ENCODE measurements around the gene UQCC5.

DNA sequence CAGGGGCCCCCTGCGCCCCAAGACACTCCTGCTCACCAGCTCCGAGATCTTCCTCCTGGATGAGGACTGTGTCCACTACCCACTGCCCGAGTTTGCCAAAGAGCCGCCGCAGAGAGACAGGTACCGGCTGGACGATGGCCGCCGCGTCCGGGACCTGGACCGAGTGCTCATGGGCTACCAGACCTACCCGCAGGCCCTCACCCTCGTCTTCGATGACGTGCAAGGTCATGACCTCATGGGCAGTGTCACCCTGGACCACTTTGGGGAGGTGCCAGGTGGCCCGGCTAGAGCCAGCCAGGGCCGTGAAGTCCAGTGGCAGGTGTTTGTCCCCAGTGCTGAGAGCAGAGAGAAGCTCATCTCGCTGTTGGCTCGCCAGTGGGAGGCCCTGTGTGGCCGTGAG is 44.3 kb upstream of the UQCC5 start:
- TF ChIP-seq, protein P1, sequence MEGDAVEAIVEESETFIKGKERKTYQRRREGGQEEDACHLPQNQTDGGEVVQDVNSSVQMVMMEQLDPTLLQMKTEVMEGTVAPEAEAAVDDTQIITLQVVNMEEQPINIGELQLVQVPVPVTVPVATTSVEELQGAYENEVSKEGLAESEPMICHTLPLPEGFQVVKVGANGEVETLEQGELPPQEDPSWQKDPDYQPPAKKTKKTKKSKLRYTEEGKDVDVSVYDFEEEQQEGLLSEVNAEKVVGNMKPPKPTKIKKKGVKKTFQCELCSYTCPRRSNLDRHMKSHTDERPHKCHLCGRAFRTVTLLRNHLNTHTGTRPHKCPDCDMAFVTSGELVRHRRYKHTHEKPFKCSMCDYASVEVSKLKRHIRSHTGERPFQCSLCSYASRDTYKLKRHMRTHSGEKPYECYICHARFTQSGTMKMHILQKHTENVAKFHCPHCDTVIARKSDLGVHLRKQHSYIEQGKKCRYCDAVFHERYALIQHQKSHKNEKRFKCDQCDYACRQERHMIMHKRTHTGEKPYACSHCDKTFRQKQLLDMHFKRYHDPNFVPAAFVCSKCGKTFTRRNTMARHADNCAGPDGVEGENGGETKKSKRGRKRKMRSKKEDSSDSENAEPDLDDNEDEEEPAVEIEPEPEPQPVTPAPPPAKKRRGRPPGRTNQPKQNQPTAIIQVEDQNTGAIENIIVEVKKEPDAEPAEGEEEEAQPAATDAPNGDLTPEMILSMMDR (IDR thresholded peaks at IDR 0.05), result no peak
- no peak for TF ChIP-seq POLR2A (IDR thresholded peaks at IDR 0.05)

Data from uterus (tissue), 2 donors.